Neural progenitor cell (in vitro differentiated cells): ENCODE data around the gene LPP. TPM values are rescaled to one million over a fixed set of nuclear protein-coding genes. Genes with fewer than 3 reads are reported as not detected.

ENCODE experiments used
- DNase-seq: peaks from one replicate; pipeline ENCODE4 v3.0.0-alpha.2; 2016; ENCODE audit warnings: low spot score
- H2AFZ ChIP-seq: fragments of 200-600 bp; sonication (generic); replicated peaks from 2 replicates; pipeline ENCODE4 v1.6.1; 2016; ENCODE audit warnings: antibody characterized with exemption
- H3F3A ChIP-seq: fragments of 200-600 bp; sonication (generic); 2 replicates; pipeline ENCODE4 v1.6.1; 2016; ENCODE audit warnings: antibody characterized with exemption, low read depth
- H3K27ac ChIP-seq: fragments of 200-600 bp; sonication (generic); 2 replicates; pipeline ENCODE4 v1.5.1; 2016; ENCODE audit warnings: mild to moderate bottlenecking
- H3K27me3 ChIP-seq: fragments of 200-600 bp; sonication (generic); 2 replicates; pipeline ENCODE4 v1.6.1; 2016; ENCODE audit warnings: mild to moderate bottlenecking, moderate library complexity
- H3K36me3 ChIP-seq: fragments of 200-600 bp; sonication (generic); 2 replicates; pipeline ENCODE4 v1.5.1; 2016
- H3K4me1 ChIP-seq: fragments of 200-600 bp; sonication (generic); 2 replicates; pipeline ENCODE4 v1.6.1; 2016; ENCODE audit warnings: mixed run types
- H3K4me2 ChIP-seq: fragments of 200-600 bp; sonication (generic); 2 replicates; pipeline ENCODE4 v1.6.1; 2016
- H3K4me3 ChIP-seq: fragments of 200-600 bp; sonication (generic); 2 replicates; pipeline ENCODE4 v1.5.1; 2016
- H3K79me2 ChIP-seq: fragments of 200-600 bp; sonication (generic); 2 replicates; pipeline ENCODE4 v1.6.1; 2016; ENCODE audit warnings: low read depth
- H3K9ac ChIP-seq: fragments of 200-600 bp; sonication (generic); 2 replicates; pipeline ENCODE4 v1.6.1; 2016
- H3K9me3 ChIP-seq: fragments of 200-600 bp; sonication (generic); 2 replicates; pipeline ENCODE4 v1.5.1; 2016; ENCODE audit warnings: low read depth
- H4K20me1 ChIP-seq: fragments of 200-600 bp; sonication (generic); 2 replicates; pipeline ENCODE4 v1.6.1; 2016; ENCODE audit warnings: low read depth
- H3K27ac Mint-ChIP-seq: 3 replicates; pipeline ENCODE4 v1.8.0; 2021; ENCODE audit warnings: mixed read lengths
- H3K27me3 Mint-ChIP-seq: 2 replicates; pipeline ENCODE4 v1.8.0; 2022; ENCODE audit warnings: low read depth, mild to moderate bottlenecking, inconsistent platforms, moderate library complexity, mixed read lengths; ENCODE audit not compliant: insufficient read depth
- H3K36me3 Mint-ChIP-seq: 3 replicates; pipeline ENCODE4 v1.8.0; 2021; ENCODE audit warnings: mixed read lengths
- H3K4me1 Mint-ChIP-seq: 3 replicates; pipeline ENCODE4 v1.8.0; 2021; ENCODE audit warnings: mixed read lengths
- H3K4me3 Mint-ChIP-seq: 3 replicates; pipeline ENCODE4 v1.8.0; 2021; ENCODE audit warnings: mild to moderate bottlenecking, moderate library complexity, mixed read lengths
- H3K9me3 Mint-ChIP-seq: 3 replicates; pipeline ENCODE4 v1.8.0; 2020; ENCODE audit warnings: mixed read lengths
- CTCF ChIP-seq: fragments of 200-600 bp; sonication (generic); IDR thresholded peaks from 2 replicates; pipeline ENCODE4 v1.5.1; 2017; ENCODE audit warnings: antibody characterized with exemption, mild to moderate bottlenecking
- EZH2 ChIP-seq: fragments of 200-600 bp; sonication (generic); IDR thresholded peaks from 2 replicates; pipeline ENCODE4 v1.6.1; 2017; ENCODE audit warnings: antibody characterized with exemption, mild to moderate bottlenecking, moderate library complexity
- EZH2phosphoT487 ChIP-seq: fragments of 200-600 bp; sonication (generic); IDR thresholded peaks from 2 replicates; pipeline ENCODE4 v1.6.1; 2017; ENCODE audit warnings: antibody characterized with exemption
- total RNA-seq: library from RNA; depleted of rRNA; stranded (reverse); fragments of >200 nt; gene quantifications from 2 replicates; pipeline ENCODE4 v1.2.3, GENCODE V29; 2015; ENCODE audit warnings: low replicate concordance

The LPP gene
- total RNA-seq, 1 donor from 2014 or later = 18.9 TPM

- Histone ChIP-seq H3K4me2 (no peak overlapping the region), H3K9ac (no peak overlapping the region), H3K36me3 (no peaks in the 10 kb centered on the region), H3K27ac (no peak overlapping the region), H3K4me3 (no peak overlapping the region), H4K20me1 (no peaks in the 10 kb centered on the region), H3K9me3 (no peaks in the 10 kb centered on the region), H3F3A (no peaks in the 10 kb centered on the region), H2AFZ (no peak overlapping the region), H3K79me2 (no peaks in the 10 kb centered on the region), H3K27me3 (no peaks in the 10 kb centered on the region), H3K4me1 (peaks cover 9% of the 10 kb centered on the region)
- H3K9me3 Mint-ChIP-seq = no peaks in the 10 kb centered on the region
- H3K27me3 Mint-ChIP-seq = peaks cover 5% of the 10 kb centered on the region
- no peaks in the 10 kb centered on the region for H3K36me3 Mint-ChIP-seq
- H3K4me1 Mint-ChIP-seq = peaks cover 11% of the 10 kb centered on the region
- no peak overlapping the region for H3K4me3 Mint-ChIP-seq
- H3K27ac Mint-ChIP-seq = no peak overlapping the region
- DNase-seq = no peak
- TF ChIP-seq EZH2 (no peak), EZH2phosphoT487 (no peak), CTCF (no peak)
Measured at GRCh38 chr3:188342991-188343732, 189.2 kb downstream of the LPP start.

DNA sequence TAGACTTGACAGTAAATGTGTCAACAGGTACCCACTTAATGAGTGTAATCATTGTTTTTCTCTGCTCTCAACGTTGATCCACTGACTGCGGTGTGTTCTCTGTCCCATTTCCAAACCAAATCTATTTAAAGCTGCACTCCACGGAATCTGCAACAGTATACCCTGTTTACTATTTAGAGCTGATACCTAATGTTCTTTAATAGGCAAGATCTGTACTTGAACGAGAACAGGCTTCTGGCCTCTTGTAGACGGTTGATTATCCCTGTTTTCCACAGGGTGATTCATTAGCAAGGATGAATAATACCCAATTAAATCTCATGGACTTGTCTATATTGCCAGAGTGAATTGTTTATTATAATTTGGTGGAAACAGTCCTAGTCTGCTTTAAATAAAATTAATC is 189.9 kb downstream of the LPP start:
- no peaks in the 10 kb centered on the region for H3K9me3 ChIP-seq
- no peak for DNase-seq
- no peaks in the 10 kb centered on the region for H3K79me2 ChIP-seq
- H3K27me3 Mint-ChIP-seq = peaks cover 5% of the 10 kb centered on the region
- H3K9me3 Mint-ChIP-seq = no peaks in the 10 kb centered on the region
- no peaks in the 10 kb centered on the region for H4K20me1 ChIP-seq
- peaks cover 9% of the 10 kb centered on the region for H3K4me1 ChIP-seq
- TF ChIP-seq EZH2phosphoT487 = no peak
- no peak for TF ChIP-seq EZH2
- no peak for TF ChIP-seq CTCF
- no peaks in the 10 kb centered on the region for H3K27me3 ChIP-seq
- H3K9ac ChIP-seq = no peak overlapping the region
- H3K4me3 ChIP-seq = no peak overlapping the region
- no peak overlapping the region for H3K4me2 ChIP-seq
- H3K36me3 ChIP-seq = no peaks in the 10 kb centered on the region
- no peak overlapping the region for H3K27ac ChIP-seq
- no peaks in the 10 kb centered on the region for H3K36me3 Mint-ChIP-seq
- H3F3A ChIP-seq = no peaks in the 10 kb centered on the region
- no peak overlapping the region for H3K4me3 Mint-ChIP-seq
- peaks cover 10% of the 10 kb centered on the region for H3K4me1 Mint-ChIP-seq
- no peak overlapping the region for H2AFZ ChIP-seq
- no peak overlapping the region for H3K27ac Mint-ChIP-seq

DNA sequence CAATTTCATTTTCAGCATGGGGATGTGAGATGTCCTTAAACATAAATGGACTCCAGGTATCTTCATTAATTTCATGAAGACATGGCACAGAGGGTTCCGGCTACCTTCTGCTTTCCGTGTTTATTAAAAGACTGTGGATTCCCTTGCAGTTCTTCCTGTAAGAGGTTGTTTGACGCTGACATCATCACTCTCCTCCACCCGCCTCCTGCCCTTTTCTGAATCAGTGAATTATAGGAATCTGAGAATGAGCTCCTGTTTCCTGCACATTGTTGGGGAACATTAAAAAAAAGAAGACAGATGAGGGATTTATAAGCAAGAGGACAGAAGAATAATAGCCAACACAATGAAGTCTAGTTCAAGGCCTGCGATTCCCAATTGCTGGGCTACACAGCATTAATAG is 191.3 kb downstream of the LPP start:
- Histone ChIP-seq H3K9me3 (no peaks in the 10 kb centered on the region), H3K27ac (no peak overlapping the region), H3K4me3 (no peak overlapping the region), H3K4me1 (peaks cover 9% of the 10 kb centered on the region), H3K27me3 (no peaks in the 10 kb centered on the region), H3K79me2 (no peaks in the 10 kb centered on the region), H3K4me2 (no peak overlapping the region), H3K36me3 (no peaks in the 10 kb centered on the region), H3F3A (no peaks in the 10 kb centered on the region), H4K20me1 (no peaks in the 10 kb centered on the region), H2AFZ (no peak overlapping the region), H3K9ac (no peak overlapping the region)
- TF ChIP-seq CTCF (no peak), EZH2 (no peak), EZH2phosphoT487 (no peak)
- DNase-seq = no peak
- Mint-ChIP-seq H3K27me3 (peaks cover 5% of the 10 kb centered on the region), H3K36me3 (no peaks in the 10 kb centered on the region), H3K9me3 (no peaks in the 10 kb centered on the region), H3K4me3 (no peak overlapping the region), H3K4me1 (peaks cover 7% of the 10 kb centered on the region), H3K27ac (no peak overlapping the region)
